ENCODE results near the gene LUZP4. TPM values are rescaled to one million over a fixed set of nuclear protein-coding genes. Genes with fewer than 3 reads are reported as not detected.

Gene LUZP4
- total RNA-seq, 4 donors from 2014 or later = not detected

DNA sequence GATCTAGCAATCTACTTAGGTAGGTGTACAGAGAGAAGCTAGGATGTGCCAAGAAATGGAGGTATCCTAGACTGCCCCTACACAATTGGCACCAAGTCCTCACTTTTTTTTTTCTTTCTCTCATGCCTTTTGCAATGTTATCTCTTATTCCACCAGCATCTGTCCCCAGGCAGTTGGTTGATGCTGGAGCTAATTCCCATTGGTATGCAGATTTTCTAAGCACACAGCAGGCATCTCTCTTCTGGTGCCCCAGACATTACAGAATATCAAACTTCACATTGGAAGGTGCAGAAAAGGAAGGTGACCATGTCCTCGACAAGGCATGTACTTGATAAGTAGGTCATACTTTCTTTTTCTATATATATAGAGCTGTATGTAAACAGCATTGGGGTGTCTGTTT, 21.6 kb downstream of the LUZP4 start:
- TF ChIP-seq POLR2AphosphoS5 (IDR thresholded peaks at IDR 0.05) (no peak), EP300 (IDR thresholded peaks at IDR 0.05; ENCODE audit: low read depth) (no peak), POLR2A (IDR thresholded peaks at IDR 0.05) (no peak)
- TF ChIP-seq, protein P1, sequence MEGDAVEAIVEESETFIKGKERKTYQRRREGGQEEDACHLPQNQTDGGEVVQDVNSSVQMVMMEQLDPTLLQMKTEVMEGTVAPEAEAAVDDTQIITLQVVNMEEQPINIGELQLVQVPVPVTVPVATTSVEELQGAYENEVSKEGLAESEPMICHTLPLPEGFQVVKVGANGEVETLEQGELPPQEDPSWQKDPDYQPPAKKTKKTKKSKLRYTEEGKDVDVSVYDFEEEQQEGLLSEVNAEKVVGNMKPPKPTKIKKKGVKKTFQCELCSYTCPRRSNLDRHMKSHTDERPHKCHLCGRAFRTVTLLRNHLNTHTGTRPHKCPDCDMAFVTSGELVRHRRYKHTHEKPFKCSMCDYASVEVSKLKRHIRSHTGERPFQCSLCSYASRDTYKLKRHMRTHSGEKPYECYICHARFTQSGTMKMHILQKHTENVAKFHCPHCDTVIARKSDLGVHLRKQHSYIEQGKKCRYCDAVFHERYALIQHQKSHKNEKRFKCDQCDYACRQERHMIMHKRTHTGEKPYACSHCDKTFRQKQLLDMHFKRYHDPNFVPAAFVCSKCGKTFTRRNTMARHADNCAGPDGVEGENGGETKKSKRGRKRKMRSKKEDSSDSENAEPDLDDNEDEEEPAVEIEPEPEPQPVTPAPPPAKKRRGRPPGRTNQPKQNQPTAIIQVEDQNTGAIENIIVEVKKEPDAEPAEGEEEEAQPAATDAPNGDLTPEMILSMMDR (IDR thresholded peaks at IDR 0.05) = no peak
- Histone ChIP-seq H3K4me1 (no peaks in the 10 kb centered on the region), H3K27ac (no peak overlapping the region), H3K4me3 (no peak overlapping the region), H3K27me3 (no peaks in the 10 kb centered on the region), H3K36me3 (no peaks in the 10 kb centered on the region), H3K9me3 (no peaks in the 10 kb centered on the region)
- DNase-seq = no peak
- WGBS, 2 donors (ENCODE audit: low coverage in 1 of 2) = 73% methylated on average over 1 of the region's 1 CpG; no CpG with 5 or more reads in 1 of the 2 donors
- in situ Hi-C loops (cut with MboI; ENCODE audit: low pct_ligation_motif_present in 1 of 4, low pct_unique_long_range_greater_than_20kb in 1 of 4, low sequenced_read_pairs in 3 of 4) (no loop called here), intact Hi-C loops (cut with DNase I; ENCODE audit: low total_unique reads) (no loop called here)

DNA sequence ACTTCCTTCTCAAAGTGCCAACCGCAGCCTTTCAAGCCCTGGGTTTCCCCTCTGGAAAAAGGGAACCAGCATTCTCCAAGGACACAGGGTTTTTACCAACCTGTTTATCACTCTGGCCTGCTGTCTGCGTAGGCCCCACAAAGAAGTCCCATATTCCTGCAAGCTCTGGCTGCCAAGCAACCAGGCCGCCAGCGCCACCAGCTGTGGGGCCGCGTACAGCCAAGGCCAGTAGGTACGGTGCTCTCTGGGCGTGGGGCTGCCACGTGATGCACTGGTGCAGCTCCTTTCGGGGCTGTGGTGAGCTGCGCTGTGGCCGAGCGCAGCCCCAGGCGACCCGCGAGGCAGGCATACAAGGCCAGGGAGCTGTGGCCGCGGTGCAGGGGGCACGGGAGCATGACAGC, 22.1 kb downstream of the LUZP4 start:
- Histone ChIP-seq H3K27me3 (no peaks in the 10 kb centered on the region), H3K9me3 (no peaks in the 10 kb centered on the region), H3K36me3 (no peaks in the 10 kb centered on the region), H3K4me1 (no peaks in the 10 kb centered on the region), H3K27ac (no peak overlapping the region), H3K4me3 (no peak overlapping the region)
- WGBS, 2 donors (ENCODE audit: low coverage in 1 of 2) = 57% methylated on average over 12 of the region's 19 CpGs; no CpG with 5 or more reads in 1 of the 2 donors
- in situ Hi-C loops (cut with MboI; ENCODE audit: low pct_ligation_motif_present in 1 of 4, low pct_unique_long_range_greater_than_20kb in 1 of 4, low sequenced_read_pairs in 3 of 4) = no loop called here
- TF ChIP-seq POLR2A (IDR thresholded peaks at IDR 0.05) (no peak), POLR2AphosphoS5 (IDR thresholded peaks at IDR 0.05) (no peak), EP300 (IDR thresholded peaks at IDR 0.05; ENCODE audit: low read depth) (no peak)
- TF ChIP-seq, protein P1 (IDR thresholded peaks at IDR 0.05) = no peak
- DNase-seq = no peak
- intact Hi-C loops (cut with DNase I; ENCODE audit: low total_unique reads) = no loop called here

DNA sequence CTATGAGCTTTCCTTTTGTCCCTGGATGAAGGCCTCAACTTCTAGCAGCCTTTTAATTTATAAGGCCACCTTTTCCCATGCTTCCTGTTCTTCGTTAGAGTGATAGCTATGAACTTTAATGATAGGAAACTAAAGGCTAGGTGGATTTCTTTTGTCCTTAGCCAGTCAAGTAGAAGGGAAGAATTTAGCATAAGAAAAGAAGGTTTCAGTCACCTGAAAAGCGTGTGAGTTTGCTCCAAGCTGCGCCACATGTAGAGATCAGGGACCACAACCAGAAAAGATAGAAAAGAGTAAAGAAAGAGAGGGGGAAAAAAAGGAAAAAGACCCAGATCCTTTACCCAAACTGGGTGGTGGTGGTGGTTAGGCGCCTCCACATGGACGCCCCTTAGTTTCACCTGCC, 28.6 kb downstream of the LUZP4 start:
- Histone ChIP-seq H3K36me3 (no peaks in the 10 kb centered on the region), H3K4me3 (no peak overlapping the region), H3K27ac (no peak overlapping the region), H3K9me3 (no peaks in the 10 kb centered on the region), H3K27me3 (no peaks in the 10 kb centered on the region), H3K4me1 (no peaks in the 10 kb centered on the region)
- 76 to 90% methylated on average over 2 to 5 of the region's 5 CpGs for WGBS, 2 donors (ENCODE audit: low coverage in 1 of 2)
- intact Hi-C loops (cut with DNase I; ENCODE audit: low total_unique reads) (no loop called here), in situ Hi-C loops (cut with MboI; ENCODE audit: low pct_ligation_motif_present in 1 of 4, low pct_unique_long_range_greater_than_20kb in 1 of 4, low sequenced_read_pairs in 3 of 4) (no loop called here)
- TF ChIP-seq POLR2AphosphoS5 (IDR thresholded peaks at IDR 0.05) = no peak
- TF ChIP-seq EP300 (IDR thresholded peaks at IDR 0.05; ENCODE audit: low read depth) = no peak
- TF ChIP-seq, protein P1 (IDR thresholded peaks at IDR 0.05) = no peak
- TF ChIP-seq POLR2A (IDR thresholded peaks at IDR 0.05) = no peak
- no peak for DNase-seq

DNA sequence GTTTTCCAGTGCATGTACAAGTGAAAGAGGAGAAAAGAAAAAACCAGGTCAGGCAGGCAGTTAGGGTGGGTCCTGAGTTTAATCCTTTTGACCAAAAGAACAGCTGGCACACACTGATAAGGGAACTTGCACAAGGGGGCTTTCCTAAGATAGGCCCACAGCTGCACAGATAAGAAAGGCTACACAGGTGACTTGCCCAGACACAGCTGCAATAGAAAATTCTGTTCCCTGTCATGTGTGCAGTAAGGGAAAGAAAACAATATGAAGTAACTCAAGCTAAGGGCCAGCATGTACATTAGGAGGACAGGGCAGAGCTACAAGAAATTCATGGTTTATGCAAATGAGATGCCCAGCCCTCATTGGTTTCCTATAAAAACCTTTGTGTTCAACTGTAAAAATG, 32.9 kb downstream of the LUZP4 start:
- no peaks in the 10 kb centered on the region for H3K27me3 ChIP-seq
- intact Hi-C loops (cut with DNase I; ENCODE audit: low total_unique reads) (no loop called here), in situ Hi-C loops (cut with MboI; ENCODE audit: low pct_ligation_motif_present in 1 of 4, low pct_unique_long_range_greater_than_20kb in 1 of 4, low sequenced_read_pairs in 3 of 4) (loop anchor here in 1 of 4 donors (10.0 kb wide), 1 partner anchor 322 kb away; no protein-coding TSS in a partner anchor)
- no peaks in the 10 kb centered on the region for H3K4me1 ChIP-seq
- DNase-seq = no peak
- no peaks in the 10 kb centered on the region for H3K36me3 ChIP-seq
- H3K4me3 ChIP-seq = no peak overlapping the region
- no peaks in the 10 kb centered on the region for H3K9me3 ChIP-seq
- no peak overlapping the region for H3K27ac ChIP-seq
- TF ChIP-seq POLR2A (IDR thresholded peaks at IDR 0.05) (no peak), POLR2AphosphoS5 (IDR thresholded peaks at IDR 0.05) (no peak), EP300 (IDR thresholded peaks at IDR 0.05; ENCODE audit: low read depth) (no peak)
- TF ChIP-seq, protein P1 (IDR thresholded peaks at IDR 0.05) = no peak
